ENCODE measurements around the gene ATP2C2.

- TF ChIP-seq EZH2phosphoT487 (IDR thresholded peaks at IDR 0.05; ENCODE audit: borderline replicate concordance, low read length) (no peak), CTCF (IDR thresholded peaks at IDR 0.05; ENCODE audit: low read depth, low read length, poor library complexity, severe bottlenecking) (no peak)
Observed at GRCh38 chr16:84327926-84328505, 40.3 kb upstream of the ATP2C2 start.
